C4-2B (cell line): ENCODE measurements around the gene NFIA.

Source experiments
- CTCF ChIP-seq: fragments of 450-650 bp; conservative IDR thresholded peaks from 2 replicates; pipeline ENCODE4 v1.5.1; 2017; ENCODE audit warnings: mild to moderate bottlenecking
- ZFX ChIP-seq: fragments of 450-650 bp; IDR thresholded peaks from 2 replicates; pipeline ENCODE4 v1.6.1; 2017

GRCh38 chr1:61102621-61103020, 20.3 kb downstream of the NFIA start:
- no peak for TF ChIP-seq CTCF
- no peak for TF ChIP-seq ZFX
